ENCODE measurements around the gene NKTR.

Gene NKTR

DNA sequence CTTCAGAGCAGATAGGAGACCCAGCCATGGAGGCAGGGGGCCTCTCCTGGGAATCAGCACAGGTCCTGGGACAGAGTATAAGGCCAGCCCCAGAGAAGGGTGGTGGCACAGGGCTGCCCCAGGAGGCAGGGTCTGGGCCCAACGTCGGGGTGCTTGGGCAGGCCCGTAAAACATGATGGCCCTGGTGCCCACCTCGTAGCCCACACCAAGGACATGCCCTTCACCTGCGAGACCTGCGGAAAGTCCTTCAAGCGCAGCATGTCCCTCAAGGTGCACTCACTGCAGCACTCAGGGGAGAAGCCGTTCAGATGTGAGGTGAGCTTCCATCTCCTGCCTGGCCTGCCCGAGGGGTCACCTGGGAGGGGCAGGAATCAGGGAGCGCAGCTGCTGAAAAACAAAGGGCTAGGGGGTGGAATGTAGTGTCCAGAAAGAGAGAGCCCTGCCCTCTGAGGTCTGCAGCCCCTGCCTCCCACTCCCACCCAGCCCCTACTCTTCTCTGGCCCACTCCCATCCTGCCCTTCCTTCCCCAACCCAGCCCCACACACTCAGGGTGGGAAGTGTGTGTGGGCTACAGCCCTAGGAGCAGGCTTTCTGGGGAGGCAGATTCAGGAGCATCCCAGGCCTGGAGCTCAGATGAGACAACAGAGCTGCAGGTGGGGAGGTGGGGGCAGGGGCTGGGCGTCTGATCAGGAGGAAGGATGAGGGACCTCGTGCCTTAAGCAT lies 62.5 kb downstream of the NKTR start:
- DNase-seq (ENCODE audit: low read depth) = no peak

DNA sequence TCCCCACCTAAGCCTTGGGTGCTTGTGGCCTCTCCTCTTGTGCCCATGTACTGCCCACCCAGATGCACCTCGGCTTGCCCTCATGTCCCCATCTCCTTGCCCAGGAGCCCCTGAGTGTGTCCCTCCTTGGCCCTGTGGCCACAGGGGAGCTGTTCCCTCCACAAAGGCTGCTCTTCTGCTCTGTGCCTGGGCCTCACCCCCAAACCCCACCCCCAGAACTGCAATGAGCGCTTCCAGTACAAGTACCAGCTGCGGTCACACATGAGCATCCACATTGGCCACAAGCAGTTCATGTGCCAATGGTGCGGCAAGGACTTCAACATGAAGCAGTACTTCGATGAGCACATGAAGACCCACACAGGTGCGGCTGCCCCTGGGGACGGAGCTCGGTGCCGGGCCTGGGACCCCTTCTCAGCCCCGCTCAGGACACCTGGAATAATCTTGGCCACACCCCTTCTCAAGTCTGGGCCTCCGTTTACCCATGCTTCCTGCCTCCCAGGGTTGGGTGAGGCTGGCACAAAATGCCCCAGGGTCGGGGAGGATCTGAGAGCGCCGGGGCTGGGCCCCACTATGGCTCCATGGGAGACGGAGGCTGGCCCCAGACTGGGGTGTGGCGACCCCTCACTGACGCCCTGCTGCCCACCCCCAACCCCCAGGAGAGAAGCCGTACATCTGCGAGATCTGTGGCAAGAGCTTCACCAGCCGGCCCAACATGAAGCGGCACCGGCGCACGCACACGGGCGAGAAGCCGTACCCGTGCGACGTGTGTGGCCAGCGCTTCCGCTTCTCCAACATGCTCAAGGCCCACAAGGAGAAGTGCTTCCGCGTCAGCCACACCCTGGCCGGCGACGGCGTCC lies 63.3 kb downstream of the NKTR start:
- DNase-seq (ENCODE audit: low read depth) = no peak

DNA sequence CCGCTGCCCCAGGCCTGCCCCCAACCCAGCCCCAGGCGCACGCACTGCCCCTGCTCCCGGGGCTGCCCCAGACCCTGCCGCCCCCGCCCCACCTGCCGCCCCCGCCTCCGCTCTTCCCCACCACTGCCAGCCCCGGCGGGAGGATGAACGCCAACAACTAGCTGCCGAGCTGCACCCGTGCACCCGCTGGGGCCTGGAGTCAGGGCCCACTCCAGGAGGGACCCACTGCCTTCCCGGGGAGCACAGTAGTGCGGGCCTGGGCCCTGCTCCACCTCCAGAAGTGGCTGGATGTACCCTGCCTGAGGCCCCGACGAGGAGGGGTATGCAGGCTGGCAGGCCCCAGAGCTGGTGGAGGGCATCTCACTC lies 63.9 kb downstream of the NKTR start:
- no peak for DNase-seq (ENCODE audit: low read depth)

DNA sequence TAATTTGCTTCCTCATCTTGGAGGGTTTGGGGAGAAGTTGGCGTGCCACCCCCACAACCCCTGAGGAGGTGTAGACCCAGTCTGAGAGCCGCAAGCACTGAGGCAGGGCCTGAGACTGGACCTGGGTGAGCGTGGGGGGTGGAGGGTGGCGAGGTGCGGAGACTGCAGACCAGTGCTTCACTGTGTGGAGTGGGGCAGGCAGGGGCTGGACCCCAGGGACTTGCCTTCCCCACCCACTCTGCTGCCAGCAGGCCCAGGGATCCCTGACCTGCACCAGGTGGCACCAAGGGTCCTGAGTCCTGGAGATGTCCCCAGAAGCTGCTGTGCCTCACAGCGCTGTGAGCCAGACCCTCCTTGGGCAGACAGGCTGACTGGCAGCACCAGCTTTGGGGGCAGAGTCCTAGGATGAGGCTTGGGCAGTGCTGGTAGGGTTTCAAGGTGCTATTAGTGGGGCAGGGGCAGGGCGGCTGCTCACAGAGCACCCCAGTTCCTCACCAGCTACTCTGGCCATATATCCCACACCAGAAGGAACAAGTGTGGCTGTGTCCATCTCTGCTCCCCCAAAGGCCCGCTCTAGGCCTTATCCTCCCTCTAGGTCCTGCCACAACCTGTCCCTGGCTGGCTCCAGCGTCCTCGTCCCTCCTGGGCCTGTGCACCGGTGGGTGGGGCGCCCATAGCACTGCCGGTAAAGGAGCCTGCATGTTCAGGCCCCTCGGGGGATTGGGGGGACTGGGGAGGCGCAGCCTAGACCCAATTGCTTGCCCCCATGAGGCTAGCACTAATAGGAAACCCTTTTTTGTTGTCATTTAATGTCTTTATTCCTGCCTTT lies 64.8 kb downstream of the NKTR start:
- no peak for DNase-seq (ENCODE audit: low read depth)

DNA sequence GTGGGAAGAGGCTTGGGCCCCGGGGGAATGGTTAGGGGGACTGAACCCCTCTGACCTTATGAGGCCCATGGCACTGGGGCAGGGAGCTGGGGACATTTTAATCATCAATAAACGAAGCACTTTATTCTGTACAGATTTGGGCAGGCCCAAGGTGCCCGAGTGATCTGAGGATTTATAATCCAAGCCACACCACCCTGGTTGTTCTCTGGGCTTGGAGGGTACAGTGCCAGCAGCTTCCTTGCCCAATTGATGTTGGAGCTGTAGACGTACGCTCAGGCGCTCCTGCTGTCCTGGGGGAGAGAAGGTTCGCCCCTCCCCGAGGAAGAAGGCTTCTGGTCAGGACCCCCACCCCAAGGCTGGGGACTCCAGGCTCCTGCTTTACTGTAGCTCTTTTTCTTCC lies 65.5 kb downstream of the NKTR start:
- no peak for DNase-seq (ENCODE audit: low read depth)

DNA sequence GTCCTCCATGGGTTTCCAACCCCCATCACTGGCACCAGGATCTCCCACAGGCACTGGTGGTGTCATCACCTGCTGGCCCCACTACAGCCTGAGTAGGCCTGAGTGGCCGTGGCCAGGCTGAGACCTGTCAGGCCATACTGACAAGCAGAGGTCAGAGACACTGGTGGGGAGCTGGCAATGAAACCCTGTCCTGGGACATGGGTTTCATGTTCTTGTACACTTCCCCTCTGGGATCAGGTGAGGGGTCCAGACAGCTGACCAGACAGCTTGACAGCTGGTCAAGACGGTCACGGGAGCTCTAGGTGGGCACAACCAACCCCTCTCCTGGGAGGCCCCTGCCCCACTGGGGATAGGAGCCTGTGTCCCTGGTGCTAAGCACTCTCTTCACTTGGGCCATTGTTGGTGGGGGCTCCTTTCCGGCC lies 66.1 kb downstream of the NKTR start:
- DNase-seq (ENCODE audit: low read depth) = no peak

DNA sequence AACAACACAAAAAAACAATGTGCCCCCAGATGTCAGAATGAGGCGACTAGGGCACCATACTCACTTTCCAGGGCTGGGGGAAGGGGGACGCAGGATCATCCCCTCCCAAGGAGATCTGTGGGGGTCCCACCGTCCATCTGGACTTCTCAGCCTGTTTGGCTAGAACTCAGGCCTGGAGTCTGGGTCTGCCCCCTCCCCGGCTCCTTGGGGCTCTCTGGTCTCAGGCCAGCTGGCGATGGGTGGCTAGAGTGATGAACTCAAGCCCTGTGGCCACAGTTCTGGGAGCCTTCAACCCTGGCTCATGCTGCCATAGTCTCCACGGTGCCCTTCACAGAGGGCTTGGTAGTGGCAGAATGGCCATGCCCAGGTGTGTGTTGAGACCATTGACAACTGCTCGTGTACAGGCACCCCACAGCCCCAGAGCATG lies 66.6 kb downstream of the NKTR start:
- no peak for DNase-seq (ENCODE audit: low read depth)

DNA sequence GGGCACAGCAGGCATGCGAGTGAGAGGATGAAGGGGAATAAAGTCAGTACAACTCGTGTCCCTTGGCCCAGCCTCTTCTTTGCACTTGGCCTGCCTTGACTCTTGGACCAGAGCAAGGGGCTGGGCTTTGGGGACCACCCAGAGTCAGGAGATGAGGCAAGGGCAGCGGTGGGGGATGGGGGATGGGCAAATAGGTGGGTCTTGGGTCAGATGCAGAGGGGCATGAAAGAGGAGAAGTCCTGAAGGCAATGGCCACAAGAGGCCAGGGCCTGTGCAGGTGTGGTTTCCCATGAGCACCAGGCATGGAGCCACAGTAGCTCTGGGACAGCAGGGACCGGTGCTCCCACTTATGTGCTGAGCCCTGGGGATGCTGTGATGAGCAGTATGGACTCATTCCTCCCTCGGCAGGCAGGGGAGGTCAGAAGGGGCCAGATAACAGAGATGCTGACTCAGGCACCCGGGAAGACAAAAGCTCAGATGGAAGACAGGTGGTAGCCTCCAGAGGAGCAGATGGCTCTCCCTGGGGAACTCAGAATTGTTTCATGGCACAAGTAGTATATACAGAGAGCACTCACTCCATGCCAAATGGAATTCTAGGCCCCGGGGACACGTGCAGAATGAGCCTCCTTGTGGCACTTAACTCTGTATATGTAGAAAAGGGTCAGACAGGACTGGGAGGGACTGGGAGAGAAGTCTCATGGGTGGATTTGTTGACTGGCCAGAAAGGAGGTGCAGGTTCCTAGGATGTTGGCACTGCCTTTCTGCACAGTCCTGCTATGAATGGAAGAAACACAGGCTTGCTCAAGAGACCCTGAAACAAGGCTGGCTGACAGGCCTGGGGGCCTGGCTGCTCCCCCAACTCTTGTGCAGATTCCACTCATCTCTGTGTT lies 67.3 kb downstream of the NKTR start:
- DNase-seq (ENCODE audit: low read depth) = no peak

DNA sequence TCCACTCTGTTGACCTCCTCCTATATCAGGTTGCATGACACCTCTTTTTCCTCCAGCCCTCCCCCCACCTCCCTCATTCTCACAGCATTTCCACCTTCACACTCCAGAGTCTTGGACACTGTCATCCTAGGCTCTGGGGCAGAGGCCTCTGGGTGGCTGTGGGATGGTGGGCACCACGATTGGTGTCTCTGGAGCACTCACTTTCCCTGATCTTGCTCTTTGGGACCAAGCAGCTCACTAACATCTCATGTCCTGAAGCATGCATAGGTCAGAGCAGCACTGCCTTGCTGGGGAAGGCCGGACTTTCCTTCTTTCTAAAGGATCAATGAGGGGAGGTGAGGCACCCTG lies 67.9 kb downstream of the NKTR start:
- no peak for DNase-seq (ENCODE audit: low read depth)

DNA sequence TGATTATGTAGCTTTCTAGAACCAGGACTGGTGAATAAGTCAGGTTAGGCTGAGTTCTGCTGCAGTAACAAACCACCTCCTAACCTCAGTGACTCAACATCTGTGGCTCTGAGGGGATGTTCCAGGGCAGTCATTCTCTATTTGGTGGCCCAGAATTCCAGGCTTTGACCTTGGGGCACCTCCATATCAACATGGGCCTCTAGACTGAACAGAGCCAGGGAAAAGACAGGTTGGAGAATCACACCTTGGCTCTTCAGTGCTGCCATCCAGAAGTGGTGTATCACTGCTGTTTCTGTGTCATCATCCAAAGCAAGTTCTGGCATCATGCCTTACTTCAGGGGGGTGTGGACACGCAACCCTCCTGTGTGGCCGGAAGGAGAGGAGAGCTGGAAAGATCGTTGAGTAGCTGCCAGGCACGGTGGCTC lies 68.3 kb downstream of the NKTR start:
- no peak for DNase-seq (ENCODE audit: low read depth)

DNA sequence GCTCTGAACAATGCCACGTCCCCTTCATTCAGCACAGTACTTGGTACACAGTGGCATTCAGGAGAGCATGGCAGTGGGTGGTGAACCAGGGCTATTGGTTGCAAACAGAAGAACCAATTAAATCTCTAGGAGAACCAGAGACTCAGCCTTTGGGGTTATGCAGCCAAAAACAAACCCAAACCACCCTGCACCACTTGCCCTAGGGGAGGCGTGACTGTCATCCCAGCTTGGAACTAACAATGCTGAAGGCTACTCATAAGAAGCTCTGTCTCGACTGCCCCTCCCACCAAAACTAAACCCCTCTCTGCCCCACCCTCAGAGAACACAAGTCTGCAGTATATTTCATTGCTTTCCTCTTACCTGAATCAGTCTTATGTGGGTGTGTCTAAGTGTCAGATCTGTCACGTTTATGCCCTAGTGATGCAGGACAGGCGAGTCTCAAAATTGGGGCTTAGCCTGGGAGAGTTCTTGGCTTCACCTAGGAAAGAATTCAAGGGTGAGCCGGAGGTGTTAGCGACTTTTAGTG lies 69.6 kb downstream of the NKTR start:
- no peak for DNase-seq (ENCODE audit: low read depth)

DNA sequence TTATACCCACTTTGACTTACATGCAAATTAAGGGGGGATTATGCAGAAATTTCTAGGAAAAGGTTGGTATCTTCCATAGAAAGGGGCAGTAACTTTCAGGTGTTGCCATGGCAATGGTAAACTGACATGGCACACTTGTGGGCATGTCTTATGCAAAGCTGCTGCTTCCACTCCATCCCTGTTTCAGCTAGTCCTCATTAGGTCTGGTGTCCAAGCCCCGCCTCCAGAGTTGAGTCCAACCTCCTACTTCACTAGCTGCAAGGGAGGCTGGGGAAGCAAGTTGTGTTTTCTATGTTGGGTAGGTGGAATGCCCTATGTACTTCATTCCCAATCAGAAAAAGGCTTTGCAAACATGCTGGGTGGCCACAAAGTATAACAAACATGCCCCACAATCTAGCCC lies 70.2 kb downstream of the NKTR start:
- DNase-seq (ENCODE audit: low read depth) = no peak

DNA sequence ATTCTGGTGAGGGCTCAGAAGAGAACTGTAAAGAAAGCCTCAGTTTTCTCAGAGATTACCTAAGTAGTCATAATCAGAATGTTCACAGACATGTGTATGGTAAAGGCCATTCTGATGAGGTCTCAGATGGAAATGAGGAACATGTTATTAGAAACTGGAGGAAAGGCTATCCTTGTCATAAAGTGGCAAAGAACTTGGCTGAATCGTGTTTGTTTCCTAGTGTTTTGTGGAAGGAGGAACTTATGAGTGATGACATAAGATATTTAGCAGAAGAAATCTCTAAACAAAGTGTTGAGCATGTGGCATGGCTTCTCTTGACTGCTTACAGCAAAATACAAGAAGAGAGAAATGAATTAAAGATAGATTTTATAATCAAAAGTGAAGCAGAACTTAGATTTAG lies 72.0 kb downstream of the NKTR start:
- DNase-seq (ENCODE audit: low read depth) = no peak

DNA sequence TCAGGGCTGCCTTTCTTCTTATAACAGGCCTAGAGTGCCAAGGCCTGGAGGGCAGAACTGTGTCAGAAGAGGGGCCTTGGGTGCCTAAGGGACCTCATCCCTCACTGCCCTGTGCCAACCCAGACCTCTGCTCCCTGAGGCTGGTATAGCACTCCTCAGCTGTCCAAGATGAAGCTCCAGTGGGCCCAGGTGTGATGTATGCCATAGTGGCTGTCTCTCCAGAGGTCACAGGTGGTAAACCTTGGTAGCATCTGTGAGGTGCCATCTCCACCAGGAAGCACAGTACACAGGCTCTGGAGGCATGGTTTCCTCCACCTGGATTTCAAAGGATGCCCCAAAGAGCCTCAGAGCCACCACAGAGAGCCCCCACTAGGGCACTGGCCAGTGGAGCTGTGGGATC lies 72.6 kb downstream of the NKTR start:
- no peak for DNase-seq (ENCODE audit: low read depth)

DNA sequence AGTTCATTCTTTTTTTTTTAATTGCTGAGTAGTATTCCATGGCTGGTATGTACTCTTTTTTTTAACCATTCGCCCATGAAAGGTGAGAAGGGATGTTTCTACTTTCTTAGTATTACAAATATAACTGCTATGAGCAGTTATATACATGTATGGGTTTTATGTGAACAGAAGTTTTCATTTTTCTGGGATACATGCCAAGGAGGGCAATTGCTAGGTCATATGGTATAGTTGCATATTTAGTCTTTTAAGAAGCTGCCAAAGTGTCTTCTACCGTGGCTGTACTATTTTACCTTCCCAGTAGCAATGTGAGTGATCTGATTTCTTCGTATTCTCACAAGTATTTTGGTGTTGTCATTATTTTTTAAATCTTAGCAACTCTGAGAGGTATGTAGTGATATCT lies 73.7 kb downstream of the NKTR start:
- DNase-seq (ENCODE audit: low read depth) = no peak

DNA sequence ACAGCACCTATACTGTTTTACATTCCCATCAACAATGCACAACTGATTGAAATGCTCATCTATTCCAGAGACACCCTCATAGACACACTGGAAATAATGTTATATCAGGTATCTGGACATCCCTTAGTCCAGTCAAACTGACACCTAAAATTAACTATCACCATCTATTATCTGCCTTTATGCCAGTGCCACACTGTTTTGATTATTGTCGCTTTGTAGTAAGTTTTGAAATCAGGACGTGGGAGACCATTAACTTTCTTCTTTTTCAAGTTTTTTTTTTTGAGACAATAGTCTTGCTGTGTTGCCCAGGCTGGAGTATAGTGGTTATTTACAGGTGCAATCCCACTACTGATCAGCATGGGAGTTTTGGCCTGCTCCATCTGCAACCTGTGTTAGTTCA lies 75.4 kb downstream of the NKTR start:
- DNase-seq (ENCODE audit: low read depth) = no peak

DNA sequence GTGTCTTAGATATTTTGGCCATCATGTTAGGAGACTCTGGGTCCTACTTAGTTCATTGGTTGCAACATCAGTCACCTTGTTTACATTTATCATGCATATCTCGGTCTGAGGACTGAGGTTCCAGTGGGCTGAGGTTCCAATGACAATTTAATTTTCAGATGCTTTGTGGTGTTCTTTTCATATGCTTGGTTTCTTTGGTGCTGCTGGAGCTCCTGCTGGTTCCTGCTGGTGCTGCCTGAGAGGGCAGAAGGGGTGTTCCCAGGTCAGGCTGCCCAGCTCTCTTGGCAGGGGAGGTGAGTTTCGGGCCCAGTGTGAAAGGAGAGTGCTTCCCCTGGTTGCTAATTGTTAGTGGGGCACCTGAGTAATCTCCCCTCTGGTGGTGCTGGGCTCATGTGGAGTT lies 78.0 kb downstream of the NKTR start:
- DNase-seq (ENCODE audit: low read depth) = no peak

DNA sequence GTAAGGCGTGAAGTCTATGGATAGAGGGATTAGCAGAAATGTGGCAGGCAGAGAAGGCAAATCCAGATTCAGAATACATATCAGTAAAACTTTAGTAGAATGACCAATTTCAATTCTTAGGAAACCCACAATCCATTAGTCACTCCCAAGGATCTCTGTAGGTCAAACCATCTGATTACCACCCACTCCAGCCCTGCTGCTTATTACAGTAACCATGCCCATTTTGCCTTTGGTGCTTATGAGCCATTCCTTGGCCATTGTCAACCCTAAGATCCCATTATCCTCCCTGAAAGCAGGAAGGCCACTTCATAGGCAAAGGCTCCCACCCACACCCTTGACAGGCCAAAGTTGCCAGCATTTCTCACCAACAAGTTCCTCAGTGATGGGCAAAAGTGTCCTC lies 79.8 kb downstream of the NKTR start:
- no peak for DNase-seq (ENCODE audit: low read depth)

DNA sequence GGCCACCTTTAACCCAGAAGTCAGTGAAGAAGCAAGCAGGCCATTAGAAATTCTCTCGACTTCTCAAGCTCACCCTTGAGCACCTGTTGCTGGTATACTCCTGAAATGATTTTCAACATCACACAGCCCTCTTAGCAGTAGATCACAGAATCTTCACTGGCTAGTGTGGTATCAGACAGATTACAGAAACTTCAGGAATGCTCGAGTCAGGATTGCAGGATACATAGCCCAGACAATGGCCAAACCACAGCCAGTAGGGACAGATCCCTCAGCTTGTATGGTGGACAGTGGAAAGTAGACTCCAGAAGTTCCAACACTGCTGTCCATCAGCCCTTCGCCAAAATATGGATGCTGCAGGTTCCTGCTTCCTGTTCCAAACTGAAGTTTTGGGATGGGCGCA lies 80.3 kb downstream of the NKTR start:
- DNase-seq (ENCODE audit: low read depth) = no peak

DNA sequence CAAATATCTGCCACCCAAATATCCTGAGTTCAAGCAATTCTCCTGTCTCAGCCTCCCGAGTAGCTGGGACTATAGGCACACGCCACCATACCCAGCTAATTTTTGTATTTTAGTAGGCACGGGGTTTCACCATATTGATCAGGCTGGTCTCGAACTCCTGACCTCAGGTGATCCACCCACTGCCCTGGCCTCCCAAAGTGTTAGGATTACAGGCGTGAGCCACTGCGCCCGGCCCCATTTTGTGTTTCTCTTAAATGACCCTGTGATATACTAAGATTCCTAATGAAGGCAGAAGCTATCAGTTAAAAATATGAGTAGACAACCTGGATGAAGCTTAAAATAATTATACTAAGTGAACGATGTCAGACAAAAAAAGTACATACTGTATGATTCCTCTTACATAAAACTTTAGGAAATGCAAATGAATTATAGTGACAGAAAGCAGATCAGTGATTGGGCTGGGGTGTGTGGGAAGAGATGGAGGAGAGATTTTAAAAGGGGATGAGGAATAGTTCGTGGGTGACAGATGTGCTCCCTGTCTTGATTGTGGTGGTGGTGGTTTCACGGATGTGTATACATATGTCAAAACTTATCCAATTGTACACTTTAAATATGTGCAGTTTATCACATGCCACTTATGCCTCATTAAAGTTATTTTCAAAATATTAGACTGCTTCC lies 81.0 kb downstream of the NKTR start:
- DNase-seq (ENCODE audit: low read depth) = no peak
